ENCODE data around the gene ZNF439.
"Not testable (repeated sequence)": the region's sequence is repeated elsewhere in the genome, so short reads cannot be mapped to it uniquely, and the experiment has no call there.

Gene ZNF439

DNA sequence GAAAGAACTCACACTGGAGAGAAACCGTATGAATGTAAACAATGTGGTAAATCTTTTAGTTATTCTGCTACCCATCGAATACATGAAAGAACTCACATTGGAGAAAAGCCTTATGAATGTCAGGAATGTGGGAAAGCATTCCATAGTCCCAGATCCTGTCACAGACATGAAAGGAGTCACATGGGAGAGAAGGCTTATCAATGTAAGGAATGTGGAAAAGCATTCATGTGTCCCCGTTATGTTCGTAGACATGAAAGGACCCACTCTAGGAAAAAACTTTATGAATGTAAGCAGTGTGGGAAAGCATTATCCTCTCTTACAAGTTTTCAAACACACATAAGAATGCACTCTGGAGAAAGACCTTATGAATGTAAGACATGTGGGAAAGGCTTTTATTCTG lies 19.2 kb downstream of the ZNF439 start:
- in situ Hi-C loops (cut with HindIII; ENCODE audit: low sequenced_read_pairs): not testable (repeated sequence)

DNA sequence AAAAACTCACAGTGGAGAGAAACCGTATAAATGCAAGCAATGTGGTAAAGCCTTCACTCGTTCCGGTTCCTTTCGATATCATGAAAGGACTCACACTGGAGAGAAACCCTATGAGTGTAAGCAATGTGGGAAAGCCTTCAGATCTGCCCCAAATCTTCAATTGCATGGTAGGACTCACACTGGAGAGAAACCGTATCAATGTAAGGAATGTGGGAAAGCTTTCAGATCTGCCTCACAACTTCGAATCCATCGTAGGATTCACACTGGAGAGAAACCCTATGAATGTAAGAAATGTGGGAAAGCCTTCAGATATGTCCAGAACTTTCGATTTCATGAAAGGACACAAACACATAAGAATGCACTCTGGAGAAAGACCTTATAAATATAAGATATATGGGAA lies 19.7 kb downstream of the ZNF439 start:
- in situ Hi-C loops (cut with HindIII; ENCODE audit: low sequenced_read_pairs): no loop called here

DNA sequence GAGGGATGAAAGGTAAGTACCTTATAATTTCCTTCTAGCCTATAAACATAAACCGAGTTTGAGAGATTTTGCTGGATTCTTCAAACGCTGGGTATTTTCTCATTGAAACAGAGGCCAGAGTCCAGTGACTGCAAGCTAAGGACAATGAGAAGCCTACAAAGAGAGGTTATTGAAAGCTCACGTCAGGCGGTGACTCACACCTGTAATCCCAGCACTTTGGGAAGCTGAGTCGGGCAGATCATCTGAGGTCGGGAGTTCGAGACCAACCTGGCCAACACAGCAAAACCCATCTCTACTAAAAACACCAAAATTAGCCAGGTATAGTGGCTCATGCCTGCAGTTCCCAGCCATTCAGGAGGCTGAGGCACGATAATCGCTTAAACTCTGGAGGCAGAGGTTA lies 24.1 kb downstream of the ZNF439 start:
- in situ Hi-C loops (cut with HindIII; ENCODE audit: low sequenced_read_pairs): no loop called here

GRCh38 chr19:11873762-11874161 lies 25.2 kb downstream of the ZNF439 start:
- in situ Hi-C loops (cut with HindIII; ENCODE audit: low sequenced_read_pairs): no loop called here

DNA sequence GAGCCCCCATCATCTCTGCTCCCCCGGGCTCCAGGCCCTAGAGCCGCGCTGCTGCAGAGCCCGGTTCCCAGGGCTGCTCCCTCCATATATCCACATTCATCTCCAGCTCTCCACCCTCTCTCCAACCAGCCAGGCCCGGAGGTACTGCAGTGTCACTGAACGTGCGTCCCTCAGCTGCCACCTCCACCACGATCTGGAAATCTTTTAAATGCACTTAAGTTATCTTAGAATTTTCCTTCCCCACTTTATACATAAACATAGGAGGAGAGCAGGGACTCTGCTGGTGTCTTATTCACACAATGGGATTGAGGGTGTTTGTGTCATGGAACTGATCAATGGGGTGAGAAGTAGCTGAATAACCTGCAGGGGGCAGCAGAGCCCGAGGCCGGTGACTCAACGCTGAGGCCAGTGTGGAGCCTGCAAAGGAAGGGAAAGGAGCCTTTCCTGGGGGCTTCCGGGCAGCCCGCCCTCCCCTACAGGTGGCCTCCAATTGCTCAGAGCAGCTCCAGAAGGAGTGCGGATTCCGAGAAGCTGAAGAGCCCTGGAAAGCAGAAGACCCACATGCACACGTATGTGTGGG lies 31.3 kb downstream of the ZNF439 start:
- in situ Hi-C loops (cut with HindIII; ENCODE audit: low sequenced_read_pairs): loop anchor here (10.0 kb wide), 1 partner anchor 255 kb away; no protein-coding TSS in a partner anchor

- in situ Hi-C loops (cut with HindIII; ENCODE audit: low sequenced_read_pairs): loop anchor here (10.0 kb wide), 1 partner anchor 254 kb away; no protein-coding TSS in a partner anchor
Measured at GRCh38 chr19:11880598-11880997, 32.1 kb downstream of the ZNF439 start.

DNA sequence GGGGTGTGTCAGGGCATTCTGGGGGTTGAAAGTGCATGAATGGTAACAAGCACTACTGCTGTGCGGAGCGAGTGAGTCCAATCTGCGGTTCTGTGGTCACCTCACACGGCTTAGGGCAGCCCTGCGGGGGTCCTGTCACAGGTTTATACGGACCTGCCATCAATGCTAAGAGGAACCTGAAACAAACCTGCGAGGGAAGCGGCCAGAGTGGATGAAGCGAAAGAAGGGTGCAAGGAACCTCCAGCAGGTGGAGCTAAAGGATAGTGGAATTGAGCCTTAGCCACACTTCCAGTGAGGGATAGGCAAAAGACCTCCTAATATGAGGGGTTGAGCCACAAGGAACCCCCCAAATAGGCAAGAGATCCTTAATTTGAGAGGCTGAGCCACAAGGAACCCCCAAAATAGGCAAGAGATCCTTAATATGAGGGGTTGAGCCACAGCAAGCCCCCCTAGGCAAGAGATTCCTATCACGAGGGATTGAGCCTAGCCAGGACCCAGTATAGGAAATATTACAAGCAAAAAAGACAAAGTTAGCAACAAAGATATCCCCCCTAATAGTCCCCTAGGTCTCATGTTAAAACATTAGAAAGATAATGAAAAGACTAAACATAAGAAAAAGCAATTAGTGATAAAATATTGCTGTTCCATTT lies 32.8 kb downstream of the ZNF439 start:
- in situ Hi-C loops (cut with HindIII; ENCODE audit: low sequenced_read_pairs): loop anchor here (10.0 kb wide), 1 partner anchor 254 kb away; no protein-coding TSS in a partner anchor

DNA sequence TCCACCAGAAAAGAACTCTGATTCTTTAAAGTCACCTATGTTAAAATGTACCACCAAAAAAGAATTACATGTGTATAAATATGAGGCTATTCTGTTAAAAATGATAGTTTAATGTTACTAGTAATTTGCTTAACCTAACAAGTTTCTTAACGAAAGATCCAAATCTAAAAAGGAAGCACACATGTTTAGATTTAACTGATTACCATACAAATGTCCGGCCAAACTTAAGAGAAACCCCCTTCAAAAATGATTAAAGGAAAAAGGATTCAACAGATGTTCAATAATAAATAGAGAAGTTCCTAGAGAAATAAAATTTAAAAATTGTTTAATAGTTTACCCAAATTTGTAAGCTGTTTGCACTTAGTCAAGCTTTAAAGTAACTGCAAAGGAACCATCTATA lies 34.1 kb downstream of the ZNF439 start:
- in situ Hi-C loops (cut with HindIII; ENCODE audit: low sequenced_read_pairs): loop anchor here (10.0 kb wide), 1 partner anchor 252 kb away; no protein-coding TSS in a partner anchor

GRCh38 chr19:11887234-11887610 lies 38.7 kb downstream of the ZNF439 start:
- in situ Hi-C loops (cut with HindIII; ENCODE audit: low sequenced_read_pairs): loop anchor here (10.0 kb wide), 1 partner anchor 248 kb away; no protein-coding TSS in a partner anchor

- in situ Hi-C loops (cut with HindIII; ENCODE audit: low sequenced_read_pairs): loop anchor here (10.0 kb wide), 1 partner anchor 247 kb away; no protein-coding TSS in a partner anchor
Measured at GRCh38 chr19:11887611-11888531, 39.3 kb downstream of the ZNF439 start, which contains the start of gene ZNF69. Gene ZNF69, plus strand, starts transcription at chr19:11887782. Its CDS starts 142 bp downstream, at chr19:11887924.

GRCh38 chr19:11889901-11890300 lies 41.4 kb downstream of the ZNF439 start:
- in situ Hi-C loops (cut with HindIII; ENCODE audit: low sequenced_read_pairs): loop anchor here (10.0 kb wide), 1 partner anchor 245 kb away; no protein-coding TSS in a partner anchor

DNA sequence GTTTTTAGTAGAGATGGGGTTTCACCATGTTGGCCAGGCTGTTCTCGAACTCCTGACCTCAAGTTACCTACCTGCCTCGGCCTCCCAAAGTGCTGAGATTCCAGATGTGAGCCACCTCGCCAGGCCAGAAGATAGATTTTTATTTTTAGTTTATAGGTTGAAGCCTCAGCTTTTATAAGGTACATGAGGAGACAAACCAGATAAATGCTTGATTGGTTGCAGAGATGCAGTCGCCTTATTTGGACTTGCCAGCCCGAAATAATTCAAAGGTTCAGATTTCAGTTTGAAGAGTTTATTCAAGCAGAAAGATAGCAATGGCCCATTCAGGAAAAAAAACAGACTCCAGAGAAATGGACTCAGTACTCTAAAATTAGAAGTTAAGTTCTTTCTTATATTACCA lies 42.1 kb downstream of the ZNF439 start:
- in situ Hi-C loops (cut with HindIII; ENCODE audit: low sequenced_read_pairs): no loop called here

- in situ Hi-C loops (cut with HindIII; ENCODE audit: low sequenced_read_pairs): no loop called here
Measured at GRCh38 chr19:11894851-11895250, 46.3 kb downstream of the ZNF439 start.

DNA sequence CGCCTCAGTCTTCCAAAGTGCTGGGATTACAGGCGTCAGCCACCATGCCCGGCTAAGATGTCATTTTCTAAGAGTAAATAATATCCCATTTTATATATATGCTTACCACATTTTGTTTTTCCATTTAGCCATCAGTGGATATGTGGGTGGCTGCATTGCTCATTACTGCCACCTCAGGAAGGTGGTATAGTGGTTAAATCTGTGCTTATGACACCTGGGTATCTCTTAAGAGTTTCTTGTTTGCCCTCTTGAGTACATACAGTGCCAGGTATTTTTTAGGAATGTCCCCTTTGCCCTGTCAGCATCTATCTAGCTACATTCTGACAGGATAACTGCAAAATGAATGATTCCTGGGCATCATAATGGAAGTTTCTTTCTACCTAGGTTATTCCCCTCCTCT lies 53.7 kb downstream of the ZNF439 start:
- in situ Hi-C loops (cut with HindIII; ENCODE audit: low sequenced_read_pairs): no loop called here

GRCh38 chr19:11905928-11906327 lies 57.4 kb downstream of the ZNF439 start:
- in situ Hi-C loops (cut with HindIII; ENCODE audit: low sequenced_read_pairs): no loop called here

DNA sequence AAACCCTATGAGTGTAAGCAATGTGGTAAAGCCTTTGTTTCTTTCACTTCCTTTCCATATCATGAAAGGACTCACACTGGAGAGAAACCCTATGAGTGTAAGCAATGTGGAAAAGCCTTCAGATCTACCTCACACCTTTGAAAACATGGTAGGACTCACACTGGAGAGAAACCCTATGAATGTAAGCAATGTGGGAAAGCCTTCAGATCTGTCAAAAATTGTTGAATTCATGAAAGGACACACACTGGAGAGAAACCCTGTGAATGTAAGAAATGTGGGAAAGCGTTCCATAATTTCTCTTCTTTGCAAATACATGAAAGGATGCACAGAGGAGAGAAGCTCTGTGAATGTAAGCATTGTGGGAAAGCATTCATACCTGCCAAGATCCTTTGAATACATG lies 63.4 kb downstream of the ZNF439 start:
- in situ Hi-C loops (cut with HindIII; ENCODE audit: low sequenced_read_pairs): not testable (repeated sequence)

DNA sequence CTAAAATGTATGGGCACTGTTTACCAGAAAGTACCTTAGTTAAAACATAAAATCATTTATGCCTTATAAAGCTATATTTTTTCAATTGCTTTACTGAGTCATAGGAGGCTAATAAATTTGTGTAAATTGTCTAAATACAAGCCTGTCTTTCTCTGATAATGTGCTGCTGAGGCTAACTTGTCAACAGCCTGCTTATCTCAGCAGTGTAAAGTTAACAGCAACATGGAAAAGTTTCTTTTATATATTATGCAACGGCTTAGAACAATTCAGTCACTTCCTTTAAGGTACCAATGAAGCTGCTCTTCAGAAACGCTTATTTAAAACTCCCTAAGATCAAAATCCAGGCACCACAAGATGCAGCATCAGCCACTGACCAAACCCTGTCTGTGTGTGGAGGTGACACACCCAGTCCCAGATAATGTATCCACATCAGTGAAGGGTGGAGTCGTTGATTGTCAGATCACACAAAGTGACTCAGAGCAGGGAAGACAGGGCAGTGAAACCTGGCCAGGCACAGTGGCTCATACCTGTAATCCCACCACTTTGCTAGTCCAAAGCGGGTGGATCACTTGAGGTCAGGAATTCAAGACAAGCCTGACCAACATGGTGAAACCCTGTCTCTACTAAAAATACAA lies 66.0 kb downstream of the ZNF439 start:
- in situ Hi-C loops (cut with HindIII; ENCODE audit: low sequenced_read_pairs): not testable (repeated sequence)
